ENCODE results near the gene CDAN1.

The CDAN1 gene

GRCh38 chr15:42760759-42761158, 23.8 kb upstream of the CDAN1 start:
- H3K36me3 ChIP-seq (ENCODE audit: control insufficient read depth, insufficient read depth, low read length): no peaks in the 10 kb centered on the region
- H3K27me3 ChIP-seq (ENCODE audit: control insufficient read depth, insufficient read depth, low read length): no peaks in the 10 kb centered on the region
- no peak for DNase-seq (ENCODE audit: low read depth, low spot score)
- H3K27ac ChIP-seq (ENCODE audit: low read length): no peak overlapping the region
- H3K9me3 ChIP-seq (ENCODE audit: control insufficient read depth, insufficient read depth, low read length): no peaks in the 10 kb centered on the region
- no CpG with 5 or more reads among the region's 1 CpG for WGBS (ENCODE audit: insufficient coverage, insufficient read length)
- no peak overlapping the region for H3K4me3 ChIP-seq (ENCODE audit: low read length)
- 0 out of 2 replicates have a peak, but pooled peaks cover 3% of the 10 kb centered on the region for H3K4me1 ChIP-seq (ENCODE audit: control insufficient read depth, insufficient read depth, low read length)

- Histone ChIP-seq H3K27ac (ENCODE audit: low read length) (no peak overlapping the region), H3K27me3 (ENCODE audit: control insufficient read depth, insufficient read depth, low read length) (no peaks in the 10 kb centered on the region), H3K4me1 (ENCODE audit: control insufficient read depth, insufficient read depth, low read length) (0 out of 2 replicates have a peak, but pooled peaks cover 1% of the 10 kb centered on the region), H3K9me3 (ENCODE audit: control insufficient read depth, insufficient read depth, low read length) (no peaks in the 10 kb centered on the region), H3K4me3 (ENCODE audit: low read length) (no peak overlapping the region), H3K36me3 (ENCODE audit: control insufficient read depth, insufficient read depth, low read length) (no peaks in the 10 kb centered on the region)
- WGBS (ENCODE audit: insufficient coverage, insufficient read length): no CpG with 5 or more reads among the region's 2 CpGs
- no peak for DNase-seq (ENCODE audit: low read depth, low spot score)
Observed at GRCh38 chr15:42759093-42759492, 22.2 kb upstream of the CDAN1 start.

- no CpG with 5 or more reads among the region's 2 CpGs for WGBS (ENCODE audit: insufficient coverage, insufficient read length)
- no peaks in the 10 kb centered on the region for H3K9me3 ChIP-seq (ENCODE audit: control insufficient read depth, insufficient read depth, low read length)
- no peak for DNase-seq (ENCODE audit: low read depth, low spot score)
- H3K27ac ChIP-seq (ENCODE audit: low read length): no peak overlapping the region
- H3K36me3 ChIP-seq (ENCODE audit: control insufficient read depth, insufficient read depth, low read length): peaks cover 3% of the 10 kb centered on the region; the same call in 1 of the 2 replicates
- H3K4me3 ChIP-seq (ENCODE audit: low read length): no peak overlapping the region
- H3K27me3 ChIP-seq (ENCODE audit: control insufficient read depth, insufficient read depth, low read length): no peaks in the 10 kb centered on the region
- no peaks in the 10 kb centered on the region for H3K4me1 ChIP-seq (ENCODE audit: control insufficient read depth, insufficient read depth, low read length)
Observed at GRCh38 chr15:42750306-42750705, 13.4 kb upstream of the CDAN1 start.

GRCh38 chr15:42749266-42749665, 12.3 kb upstream of the CDAN1 start:
- Histone ChIP-seq H3K36me3 (ENCODE audit: control insufficient read depth, insufficient read depth, low read length) (peaks cover 3% of the 10 kb centered on the region; the same call in 1 of the 2 replicates), H3K4me3 (ENCODE audit: low read length) (no peak overlapping the region), H3K4me1 (ENCODE audit: control insufficient read depth, insufficient read depth, low read length) (no peaks in the 10 kb centered on the region), H3K27ac (ENCODE audit: low read length) (no peak overlapping the region), H3K27me3 (ENCODE audit: control insufficient read depth, insufficient read depth, low read length) (no peaks in the 10 kb centered on the region), H3K9me3 (ENCODE audit: control insufficient read depth, insufficient read depth, low read length) (no peaks in the 10 kb centered on the region)
- DNase-seq (ENCODE audit: low read depth, low spot score): no peak
- no CpG with 5 or more reads among the region's 1 CpG for WGBS (ENCODE audit: insufficient coverage, insufficient read length)

GRCh38 chr15:42744195-42744594, 7.3 kb upstream of the CDAN1 start:
- Histone ChIP-seq H3K4me1 (ENCODE audit: control insufficient read depth, insufficient read depth, low read length) (no peaks in the 10 kb centered on the region), H3K9me3 (ENCODE audit: control insufficient read depth, insufficient read depth, low read length) (no peaks in the 10 kb centered on the region), H3K27me3 (ENCODE audit: control insufficient read depth, insufficient read depth, low read length) (no peaks in the 10 kb centered on the region), H3K4me3 (ENCODE audit: low read length) (no peak overlapping the region), H3K27ac (ENCODE audit: low read length) (no peak overlapping the region), H3K36me3 (ENCODE audit: control insufficient read depth, insufficient read depth, low read length) (peaks cover 3% of the 10 kb centered on the region; the same call in 1 of the 2 replicates)
- no CpG with 5 or more reads among the region's 1 CpG for WGBS (ENCODE audit: insufficient coverage, insufficient read length)
- DNase-seq (ENCODE audit: low read depth, low spot score): no peak

- Histone ChIP-seq H3K9me3 (ENCODE audit: control insufficient read depth, insufficient read depth, low read length) (no peaks in the 10 kb centered on the region), H3K36me3 (ENCODE audit: control insufficient read depth, insufficient read depth, low read length) (peaks cover 3% of the 10 kb centered on the region; the same call in 1 of the 2 replicates), H3K4me3 (ENCODE audit: low read length) (no peak overlapping the region), H3K27me3 (ENCODE audit: control insufficient read depth, insufficient read depth, low read length) (no peaks in the 10 kb centered on the region), H3K27ac (ENCODE audit: low read length) (no peak overlapping the region), H3K4me1 (ENCODE audit: control insufficient read depth, insufficient read depth, low read length) (no peaks in the 10 kb centered on the region)
- WGBS (ENCODE audit: insufficient coverage, insufficient read length): no CpG with 5 or more reads among the region's 4 CpGs
- no peak for DNase-seq (ENCODE audit: low read depth, low spot score)
Observed at GRCh38 chr15:42742149-42742548, 5.2 kb upstream of the CDAN1 start.

GRCh38 chr15:42741710-42742109, 4.8 kb upstream of the CDAN1 start:
- no peaks in the 10 kb centered on the region for H3K9me3 ChIP-seq (ENCODE audit: control insufficient read depth, insufficient read depth, low read length)
- no CpG with 5 or more reads among the region's 2 CpGs for WGBS (ENCODE audit: insufficient coverage, insufficient read length)
- no peak overlapping the region for H3K4me3 ChIP-seq (ENCODE audit: low read length)
- H3K36me3 ChIP-seq (ENCODE audit: control insufficient read depth, insufficient read depth, low read length): peaks cover 3% of the 10 kb centered on the region; the same call in 1 of the 2 replicates
- no peak overlapping the region for H3K27ac ChIP-seq (ENCODE audit: low read length)
- no peaks in the 10 kb centered on the region for H3K27me3 ChIP-seq (ENCODE audit: control insufficient read depth, insufficient read depth, low read length)
- DNase-seq (ENCODE audit: low read depth, low spot score): no peak
- no peaks in the 10 kb centered on the region for H3K4me1 ChIP-seq (ENCODE audit: control insufficient read depth, insufficient read depth, low read length)

- H3K4me3 ChIP-seq (ENCODE audit: low read length): no peak overlapping the region; the same call in 1 of the 2 replicates
- no peak overlapping the region for H3K27ac ChIP-seq (ENCODE audit: low read length)
- no CpG with 5 or more reads among the region's 21 CpGs for WGBS (ENCODE audit: insufficient coverage, insufficient read length)
- H3K36me3 ChIP-seq (ENCODE audit: control insufficient read depth, insufficient read depth, low read length): peaks cover 7% of the 10 kb centered on the region; the same call in 1 of the 2 replicates
- no peaks in the 10 kb centered on the region for H3K27me3 ChIP-seq (ENCODE audit: control insufficient read depth, insufficient read depth, low read length)
- no peaks in the 10 kb centered on the region for H3K4me1 ChIP-seq (ENCODE audit: control insufficient read depth, insufficient read depth, low read length)
- DNase-seq (ENCODE audit: low read depth, low spot score): no peak
- H3K9me3 ChIP-seq (ENCODE audit: control insufficient read depth, insufficient read depth, low read length): no peaks in the 10 kb centered on the region
Observed at GRCh38 chr15:42737529-42738328, 801 bp upstream of the CDAN1 start.

GRCh38 chr15:42736178-42736792, 643 bp downstream of the CDAN1 start:
- H3K4me1 ChIP-seq (ENCODE audit: control insufficient read depth, insufficient read depth, low read length): no peaks in the 10 kb centered on the region

GRCh38 chr15:42735382-42736165, 1.4 kb downstream of the CDAN1 start:
- no peak for DNase-seq (ENCODE audit: low read depth, low spot score)
- no peaks in the 10 kb centered on the region for H3K9me3 ChIP-seq (ENCODE audit: control insufficient read depth, insufficient read depth, low read length)
- H3K27ac ChIP-seq (ENCODE audit: low read length): no peak overlapping the region
- no peaks in the 10 kb centered on the region for H3K27me3 ChIP-seq (ENCODE audit: control insufficient read depth, insufficient read depth, low read length)
- 100% methylated on average over 1 of the region's 19 CpGs for WGBS (ENCODE audit: insufficient coverage, insufficient read length)
- H3K36me3 ChIP-seq (ENCODE audit: control insufficient read depth, insufficient read depth, low read length): peaks cover 14% of the 10 kb centered on the region; the same call in 1 of the 2 replicates
- H3K4me1 ChIP-seq (ENCODE audit: control insufficient read depth, insufficient read depth, low read length): no peaks in the 10 kb centered on the region
- peak overlapping the region; percentile 62; the same call in 1 of the 2 replicates for H3K4me3 ChIP-seq (ENCODE audit: low read length)

More at GRCh38 chr15:42736178-42736792, 643 bp downstream of the CDAN1 start:
- DNase-seq (ENCODE audit: low read depth, low spot score): no peak
- Histone ChIP-seq H3K27ac (ENCODE audit: low read length) (no peak overlapping the region), H3K4me3 (ENCODE audit: low read length) (peak overlapping the region; percentile 62), H3K36me3 (ENCODE audit: control insufficient read depth, insufficient read depth, low read length) (peaks cover 14% of the 10 kb centered on the region; the same call in 1 of the 2 replicates), H3K27me3 (ENCODE audit: control insufficient read depth, insufficient read depth, low read length) (no peaks in the 10 kb centered on the region), H3K9me3 (ENCODE audit: control insufficient read depth, insufficient read depth, low read length) (no peaks in the 10 kb centered on the region)
- WGBS (ENCODE audit: insufficient coverage, insufficient read length): no CpG with 5 or more reads among the region's 55 CpGs
